22Rv1 (cell line): ENCODE measurements around the gene NCKAP5.

Source experiments
- ZFX ChIP-seq: fragments of 450-650 bp; IDR thresholded peaks from 2 replicates; pipeline ENCODE4 v1.6.1; 2017; ENCODE audit warnings: antibody characterized with exemption, borderline replicate concordance
- TF ChIP-seq, protein P1 (sequence below): fragments of 450-650 bp; IDR thresholded peaks from 2 replicates; pipeline ENCODE4 v1.5.1; 2017; ENCODE audit warnings: mild to moderate bottlenecking

DNA sequence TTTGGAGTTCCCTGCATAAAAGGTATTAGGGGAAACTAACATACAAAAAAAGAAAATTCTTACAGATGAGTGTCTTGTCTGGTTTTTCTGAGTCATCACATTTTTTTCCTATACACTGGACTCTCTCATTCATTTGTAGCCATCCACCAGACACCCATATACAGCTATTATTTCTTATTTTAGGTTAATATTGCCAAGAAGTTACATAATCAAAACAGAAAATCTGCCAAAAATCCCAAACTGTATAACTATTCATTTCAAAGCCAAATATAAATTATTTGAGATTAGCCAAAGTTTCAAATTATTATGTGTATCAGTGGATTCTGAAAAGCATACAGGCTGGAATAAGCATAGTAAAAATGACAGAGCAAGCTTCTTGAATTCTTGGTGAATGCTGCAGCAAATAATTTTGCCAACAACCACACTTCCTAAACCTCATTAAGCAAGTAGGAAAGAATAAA lies 191.2 kb downstream of the NCKAP5 start:
- TF ChIP-seq, protein P1, sequence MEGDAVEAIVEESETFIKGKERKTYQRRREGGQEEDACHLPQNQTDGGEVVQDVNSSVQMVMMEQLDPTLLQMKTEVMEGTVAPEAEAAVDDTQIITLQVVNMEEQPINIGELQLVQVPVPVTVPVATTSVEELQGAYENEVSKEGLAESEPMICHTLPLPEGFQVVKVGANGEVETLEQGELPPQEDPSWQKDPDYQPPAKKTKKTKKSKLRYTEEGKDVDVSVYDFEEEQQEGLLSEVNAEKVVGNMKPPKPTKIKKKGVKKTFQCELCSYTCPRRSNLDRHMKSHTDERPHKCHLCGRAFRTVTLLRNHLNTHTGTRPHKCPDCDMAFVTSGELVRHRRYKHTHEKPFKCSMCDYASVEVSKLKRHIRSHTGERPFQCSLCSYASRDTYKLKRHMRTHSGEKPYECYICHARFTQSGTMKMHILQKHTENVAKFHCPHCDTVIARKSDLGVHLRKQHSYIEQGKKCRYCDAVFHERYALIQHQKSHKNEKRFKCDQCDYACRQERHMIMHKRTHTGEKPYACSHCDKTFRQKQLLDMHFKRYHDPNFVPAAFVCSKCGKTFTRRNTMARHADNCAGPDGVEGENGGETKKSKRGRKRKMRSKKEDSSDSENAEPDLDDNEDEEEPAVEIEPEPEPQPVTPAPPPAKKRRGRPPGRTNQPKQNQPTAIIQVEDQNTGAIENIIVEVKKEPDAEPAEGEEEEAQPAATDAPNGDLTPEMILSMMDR = no peak
- no peak for TF ChIP-seq ZFX
